Sigmoid colon (tissue), 7 donors: ENCODE results near the gene FBLN1. TPM values are rescaled to one million over a fixed set of nuclear protein-coding genes. Genes with fewer than 3 reads are reported as not detected.

Experiments used
- DNase-seq: peaks from one replicate; pipeline ENCODE4 v3.0.0-alpha.2; 2019
- H3K27ac ChIP-seq, 4 donors: fragments of 200-600 bp; sonication (generic); one replicate each; pipeline ENCODE4 v1.5.1; 2016 to 2019; ENCODE audit warnings: mild to moderate bottlenecking in 1 of 4
- H3K27me3 ChIP-seq, 3 donors: fragments of 200-600 bp; sonication (generic); one replicate each; pipeline ENCODE4 v1.5.1; 2019; ENCODE audit warnings: mild to moderate bottlenecking in 1 of 3
- H3K36me3 ChIP-seq, 4 donors: fragments of 200-600 bp; sonication (generic); one replicate each; pipeline ENCODE4 v1.5.1; 2016 to 2019
- H3K4me1 ChIP-seq, 4 donors: fragments of 200-600 bp; sonication (generic); one replicate each; pipeline ENCODE4 v1.5.1; 2017 to 2019
- H3K4me3 ChIP-seq, 4 donors: fragments of 200-600 bp; sonication (generic); one replicate each; pipeline ENCODE4 v1.5.1; 2017 to 2019; ENCODE audit warnings: mild to moderate bottlenecking in 2 of 4, moderate library complexity in 1 of 4
- H3K9me3 ChIP-seq, 4 donors: fragments of 200-600 bp in 3 of 4; sonication (generic) in 3 of 4; one replicate each; pipeline versions ENCODE4 v1.5.1 to v1.6.1; 2013 to 2019
- EP300 ChIP-seq, 4 donors: sonication (generic); formaldehyde crosslinking; IDR thresholded peaks; one replicate each; pipeline ENCODE4 v1.6.1; 2017; ENCODE audit warnings: antibody characterized with exemption in 4 of 4
- POLR2A ChIP-seq, 2 donors: fragments of 450-650 bp; IDR thresholded peaks; one replicate each; pipeline ENCODE4 v1.6.1; 2016; ENCODE audit warnings: antibody characterized with exemption in 2 of 2, mild to moderate bottlenecking in 2 of 2, moderate library complexity in 2 of 2
- POLR2AphosphoS5 ChIP-seq, 4 donors: sonication (generic); formaldehyde crosslinking; IDR thresholded peaks; one replicate each; pipeline ENCODE4 v1.6.1; 2017; ENCODE audit warnings: antibody characterized with exemption in 4 of 4
- WGBS, 2 donors: extraction: QIAGEN DNeasy Blood & Tissue Kit; methylation state at CpG; one replicate each; pipeline ENCODE4 v1.1.7; 2013; 5-methylcytosine and 5-hydroxymethylcytosine counted together
- intact Hi-C: fragments of 100-400 bp; cut with DNase I; formaldehyde crosslinking; loops from one replicate; pipeline ENCODE4 v1.15.1; 2023
- polyA plus RNA-seq, 3 donors: library from polyadenylated mRNA; stranded (reverse); fragments of 200-250 nt; gene quantifications; one replicate each; pipeline ENCODE4 v1.2.3, GENCODE V29; 2013
- total RNA-seq, 4 donors: library from RNA; depleted of rRNA; stranded (reverse); fragments of >200 nt; gene quantifications; one replicate each; pipeline ENCODE4 v1.1.0, GENCODE V29; 2016
- TF ChIP-seq, protein P1 (sequence below), 4 experiments: fragments of 450-650 bp in 3 of 4; fragments of 200-600 bp in 1 of 4; IDR thresholded peaks; one replicate each; pipeline ENCODE4 v1.5.1; 2016 to 2019; ENCODE audit warnings: antibody characterized with exemption in 4 of 4, mild to moderate bottlenecking in 3 of 4, moderate library complexity in 2 of 4
- donor health status: healthy with polysubstance abuse.
- donor health status: Bipolar disorder and iron deficiency.
- donor health status: healthy.

Gene FBLN1
- total and polyA plus RNA-seq, 7 donors = 9.0 to 230 (median 123) TPM

DNA sequence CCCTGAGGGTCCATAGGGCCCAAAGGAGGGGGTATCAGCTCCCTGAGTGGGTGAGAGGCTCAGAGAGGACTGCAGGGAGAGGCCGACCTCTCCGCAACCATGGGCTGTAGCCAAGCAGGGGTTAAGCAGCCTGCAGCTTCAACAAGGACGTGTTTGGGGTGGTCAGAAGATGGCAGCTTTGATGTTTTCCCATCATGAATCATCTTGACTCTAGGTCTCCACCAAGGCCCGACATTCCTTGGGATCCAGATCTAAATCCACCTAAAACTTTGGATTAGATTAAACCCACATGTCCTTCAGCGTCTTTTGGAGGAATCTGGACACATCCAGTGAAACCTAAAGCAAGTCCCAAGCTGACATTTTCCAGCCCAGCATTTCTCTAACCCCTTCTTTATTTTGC lies 19.8 kb downstream of the FBLN1 start:
- Histone ChIP-seq H3K9me3 (no peaks in the 10 kb centered on the region), H3K4me1 (peaks cover 0 to 26% (median 5%) of the 10 kb centered on the region in 4 donors), H3K27me3 (no peaks in the 10 kb centered on the region), H3K4me3 (no peak overlapping the region), H3K27ac (peak overlapping the region in 1 of 4 donors; percentile 36), H3K36me3 (peaks cover 0 to 9% (median 0%) of the 10 kb centered on the region in 4 donors)
- TF ChIP-seq EP300 (IDR thresholded peaks at IDR 0.05) = no peak
- TF ChIP-seq POLR2A (IDR thresholded peaks at IDR 0.05) = no peak
- TF ChIP-seq POLR2AphosphoS5 (IDR thresholded peaks at IDR 0.05) = no peak
- TF ChIP-seq, protein P1, sequence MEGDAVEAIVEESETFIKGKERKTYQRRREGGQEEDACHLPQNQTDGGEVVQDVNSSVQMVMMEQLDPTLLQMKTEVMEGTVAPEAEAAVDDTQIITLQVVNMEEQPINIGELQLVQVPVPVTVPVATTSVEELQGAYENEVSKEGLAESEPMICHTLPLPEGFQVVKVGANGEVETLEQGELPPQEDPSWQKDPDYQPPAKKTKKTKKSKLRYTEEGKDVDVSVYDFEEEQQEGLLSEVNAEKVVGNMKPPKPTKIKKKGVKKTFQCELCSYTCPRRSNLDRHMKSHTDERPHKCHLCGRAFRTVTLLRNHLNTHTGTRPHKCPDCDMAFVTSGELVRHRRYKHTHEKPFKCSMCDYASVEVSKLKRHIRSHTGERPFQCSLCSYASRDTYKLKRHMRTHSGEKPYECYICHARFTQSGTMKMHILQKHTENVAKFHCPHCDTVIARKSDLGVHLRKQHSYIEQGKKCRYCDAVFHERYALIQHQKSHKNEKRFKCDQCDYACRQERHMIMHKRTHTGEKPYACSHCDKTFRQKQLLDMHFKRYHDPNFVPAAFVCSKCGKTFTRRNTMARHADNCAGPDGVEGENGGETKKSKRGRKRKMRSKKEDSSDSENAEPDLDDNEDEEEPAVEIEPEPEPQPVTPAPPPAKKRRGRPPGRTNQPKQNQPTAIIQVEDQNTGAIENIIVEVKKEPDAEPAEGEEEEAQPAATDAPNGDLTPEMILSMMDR (IDR thresholded peaks at IDR 0.05) = no peak
- WGBS, 2 donors = 60 to 72% methylated on average over 5 of the region's 5 CpGs
- no peak for DNase-seq
- intact Hi-C loops = no loop called here

DNA sequence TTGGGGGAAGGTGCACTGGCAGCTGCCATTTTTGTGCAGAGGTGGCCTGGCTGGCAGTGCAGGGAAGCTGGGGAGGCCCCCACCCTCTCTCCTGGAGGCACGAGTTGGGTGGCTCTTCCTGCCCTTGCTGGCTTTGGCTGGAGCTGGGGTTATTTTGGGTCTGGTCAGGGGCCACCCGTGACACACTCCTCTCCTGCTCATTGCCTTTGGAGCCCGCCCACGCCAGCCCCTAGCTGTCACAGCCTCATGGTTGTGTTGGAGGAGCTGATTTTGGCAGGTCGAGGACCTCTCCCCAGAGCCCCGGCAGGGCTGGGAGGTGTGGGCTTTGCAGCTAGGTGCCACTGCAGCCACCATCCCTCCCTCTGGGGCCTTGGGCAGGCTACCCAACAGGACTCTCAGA lies 21.5 kb downstream of the FBLN1 start:
- Histone ChIP-seq H3K4me1 (peaks cover 0 to 20% (median 5%) of the 10 kb centered on the region in 4 donors), H3K27me3 (no peaks in the 10 kb centered on the region), H3K36me3 (peaks cover 0 to 9% (median 0%) of the 10 kb centered on the region in 4 donors), H3K9me3 (no peaks in the 10 kb centered on the region), H3K27ac (peak overlapping the region in 3 of 4 donors; percentile 8 to 30 (median 12)), H3K4me3 (no peak overlapping the region)
- intact Hi-C loops = no loop called here
- TF ChIP-seq POLR2A (IDR thresholded peaks at IDR 0.05) (no peak), POLR2AphosphoS5 (IDR thresholded peaks at IDR 0.05) (no peak), EP300 (IDR thresholded peaks at IDR 0.05) (no peak)
- TF ChIP-seq, protein P1 (IDR thresholded peaks at IDR 0.05) = no peak
- no peak for DNase-seq
- WGBS, 2 donors = 69 to 76% methylated on average over 6 of the region's 6 CpGs

DNA sequence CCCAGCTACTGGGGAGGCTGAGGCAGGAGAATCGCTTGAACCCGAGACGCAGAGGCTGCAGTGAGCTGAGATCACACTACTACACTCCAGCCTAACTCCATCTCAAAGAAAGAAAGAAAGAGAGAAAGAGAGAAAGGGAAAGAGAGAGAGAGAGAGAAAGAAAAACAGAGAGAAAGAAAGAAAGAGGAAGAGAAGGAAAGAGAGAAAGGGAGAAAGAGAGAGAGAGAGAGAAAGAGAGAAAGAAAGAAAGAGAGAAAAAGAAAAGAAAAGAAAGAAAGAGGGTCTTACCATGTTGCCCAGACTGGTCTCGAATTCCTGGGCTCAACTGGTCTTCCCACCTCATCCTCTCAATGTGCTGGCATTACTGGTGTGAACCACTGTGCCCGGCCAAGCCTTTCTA lies 22.3 kb downstream of the FBLN1 start:
- H3K4me1 ChIP-seq = peaks cover 0 to 20% (median 5%) of the 10 kb centered on the region in 4 donors

DNA sequence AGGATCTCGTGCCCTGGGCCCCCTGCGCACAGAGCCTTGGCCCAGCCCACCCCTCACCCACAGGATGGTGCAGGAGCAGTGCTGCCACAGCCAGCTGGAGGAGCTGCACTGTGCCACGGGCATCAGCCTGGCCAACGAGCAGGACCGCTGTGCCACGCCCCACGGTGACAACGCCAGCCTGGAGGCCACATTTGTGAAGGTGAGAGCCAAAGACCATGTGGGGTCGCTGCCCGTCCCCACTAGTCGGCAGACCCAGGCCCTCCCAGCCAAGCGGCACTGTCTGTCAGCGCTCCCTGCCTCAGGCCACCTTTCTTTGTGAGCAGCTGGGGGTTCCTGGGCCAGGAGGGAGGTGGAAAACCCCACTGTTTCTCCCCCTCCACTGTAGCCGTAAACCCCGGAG lies 22.8 kb downstream of the FBLN1 start:
- no peaks in the 10 kb centered on the region for H3K27me3 ChIP-seq
- peaks cover 0 to 20% (median 5%) of the 10 kb centered on the region in 4 donors for H3K4me1 ChIP-seq
- TF ChIP-seq, protein P1 (IDR thresholded peaks at IDR 0.05) = no peak
- H3K27ac ChIP-seq = peak overlapping the region; percentile 50 to 83 (median 62)
- H3K9me3 ChIP-seq = no peaks in the 10 kb centered on the region
- intact Hi-C loops = no loop called here
- WGBS, 2 donors = 59 to 86% methylated on average over 15 of the region's 15 CpGs
- no peak for DNase-seq
- H3K36me3 ChIP-seq = peaks cover 0 to 9% (median 0%) of the 10 kb centered on the region in 4 donors
- no peak overlapping the region for H3K4me3 ChIP-seq

More for the DNA sequence above, 22.3 kb downstream of the FBLN1 start:
- H3K27ac ChIP-seq = peak overlapping the region; percentile 50 to 83 (median 62)
- no peak for DNase-seq
- TF ChIP-seq, protein P1 (IDR thresholded peaks at IDR 0.05) = no peak
- TF ChIP-seq EP300 (IDR thresholded peaks at IDR 0.05) = no peak
- TF ChIP-seq POLR2A (IDR thresholded peaks at IDR 0.05) = no peak
- no peak for TF ChIP-seq POLR2AphosphoS5 (IDR thresholded peaks at IDR 0.05)
- H3K36me3 ChIP-seq = peaks cover 0 to 9% (median 0%) of the 10 kb centered on the region in 4 donors
- no peaks in the 10 kb centered on the region for H3K27me3 ChIP-seq
- WGBS, 2 donors = 70 to 89% methylated on average over 5 of the region's 5 CpGs
- H3K4me3 ChIP-seq = no peak overlapping the region
- intact Hi-C loops = no loop called here
- no peaks in the 10 kb centered on the region for H3K9me3 ChIP-seq

DNA sequence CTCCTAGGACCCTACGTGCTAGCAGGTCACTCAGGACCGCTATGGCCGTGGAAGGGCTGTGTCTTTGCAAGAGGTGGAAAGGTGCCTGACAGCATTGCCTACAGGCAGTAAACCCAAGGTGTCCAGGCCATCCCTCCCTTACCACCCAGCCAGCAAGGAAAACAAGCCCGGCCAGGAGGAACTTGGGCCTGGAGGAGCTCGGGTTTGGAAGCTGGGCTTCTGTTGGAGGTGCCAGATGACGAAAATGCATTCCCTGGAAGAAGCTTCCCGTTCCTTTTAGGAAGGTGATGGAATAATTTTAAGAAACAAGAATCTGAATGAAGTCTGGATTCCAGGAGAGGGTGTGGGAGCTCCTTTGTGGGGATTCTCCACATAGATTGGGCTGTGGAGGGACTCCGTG lies 23.6 kb downstream of the FBLN1 start:
- Histone ChIP-seq H3K4me3 (no peak overlapping the region), H3K27ac (peak overlapping the region; percentile 51 to 83 (median 62)), H3K27me3 (no peaks in the 10 kb centered on the region), H3K9me3 (no peaks in the 10 kb centered on the region), H3K36me3 (peaks cover 0 to 9% (median 0%) of the 10 kb centered on the region in 4 donors), H3K4me1 (peaks cover 0 to 20% (median 5%) of the 10 kb centered on the region in 4 donors)
- intact Hi-C loops = no loop called here
- DNase-seq = peak; percentile 85
- WGBS, 2 donors = 87% methylated on average over 8 of the region's 8 CpGs
- TF ChIP-seq POLR2A (IDR thresholded peaks at IDR 0.05) (no peak), POLR2AphosphoS5 (IDR thresholded peaks at IDR 0.05) (no peak), EP300 (IDR thresholded peaks at IDR 0.05) (no peak)
- TF ChIP-seq, protein P1 (IDR thresholded peaks at IDR 0.05) = no peak
